Gastroesophageal sphincter (tissue), 4 donors: Measurements from ENCODE around the gene MCRIP2. TPM values are rescaled to one million over a fixed set of nuclear protein-coding genes. Genes with fewer than 3 reads are reported as not detected.

Experiments used
- ATAC-seq: fragments of 150-250 bp; one replicate; pipeline ENCODE4 v1.9.1; 2016; ENCODE audit warnings: mild to moderate bottlenecking, moderate library complexity
- H3K27ac ChIP-seq, 4 donors: fragments of 200-600 bp; sonication (generic) in 3 of 4; 1 replicate in 3 of 4; 2 replicates in 1 of 4; pipeline ENCODE4 v1.5.1; 2016 to 2019
- H3K27me3 ChIP-seq: fragments of 200-600 bp; sonication (generic); one replicate; pipeline ENCODE4 v1.5.1; 2019
- H3K36me3 ChIP-seq, 2 donors: fragments of 200-600 bp; sonication (generic); one replicate each; pipeline ENCODE4 v1.5.1; 2019; ENCODE audit warnings: control low read depth in 1 of 2
- H3K4me1 ChIP-seq, 3 donors: fragments of 200-600 bp; sonication (generic); 1 replicate in 2 of 3; 2 replicates in 1 of 3; pipeline ENCODE4 v1.5.1; 2016 to 2019; ENCODE audit warnings: control low read depth in 2 of 3
- H3K4me3 ChIP-seq, 2 donors: fragments of 200-600 bp; sonication (generic); one replicate each; pipeline ENCODE4 v1.5.1; 2019; ENCODE audit warnings: mild to moderate bottlenecking in 1 of 2, moderate library complexity in 1 of 2
- H3K9me3 ChIP-seq, 3 donors: fragments of 200-600 bp; sonication (generic); one replicate each; pipeline ENCODE4 v1.5.1; 2017 to 2019; ENCODE audit warnings: control low read depth in 2 of 3
- EP300 ChIP-seq: sonication (generic); formaldehyde crosslinking; IDR thresholded peaks from one replicate; pipeline ENCODE4 v1.6.1; 2017; ENCODE audit warnings: antibody characterized with exemption, mild to moderate bottlenecking
- POLR2A ChIP-seq, 2 donors: fragments of 450-650 bp; IDR thresholded peaks; one replicate each; pipeline ENCODE4 v1.6.1; 2017; ENCODE audit warnings: antibody characterized with exemption in 2 of 2, mild to moderate bottlenecking in 2 of 2, moderate library complexity in 1 of 2
- POLR2AphosphoS5 ChIP-seq: sonication (generic); formaldehyde crosslinking; IDR thresholded peaks from one replicate; pipeline ENCODE4 v1.6.1; 2017; ENCODE audit warnings: antibody characterized with exemption
- WGBS, 2 donors: methylation state at CpG; one replicate each; pipeline ENCODE4 v1.1.5; 2018; ENCODE audit warnings: low coverage in 1 of 2; 5-methylcytosine and 5-hydroxymethylcytosine counted together
- total RNA-seq, 4 donors: library from RNA; depleted of rRNA; stranded (reverse); fragments of >200 nt; gene quantifications; one replicate each; pipeline ENCODE4 v1.1.0, GENCODE V29; 2016
- TF ChIP-seq, protein P1 (sequence below), 4 experiments: fragments of 200-600 bp in 2 of 4; fragments of 450-650 bp in 2 of 4; sonication (generic) in 1 of 4; IDR thresholded peaks; one replicate each; pipeline ENCODE4 v1.5.1; 2017 to 2019; ENCODE audit warnings: antibody characterized with exemption in 4 of 4, mild to moderate bottlenecking in 2 of 4, moderate library complexity in 2 of 4

MCRIP2 gene
- total RNA-seq, 4 donors from 2014 or later, result 25.4 to 70.0 (median 51.9) TPM

DNA sequence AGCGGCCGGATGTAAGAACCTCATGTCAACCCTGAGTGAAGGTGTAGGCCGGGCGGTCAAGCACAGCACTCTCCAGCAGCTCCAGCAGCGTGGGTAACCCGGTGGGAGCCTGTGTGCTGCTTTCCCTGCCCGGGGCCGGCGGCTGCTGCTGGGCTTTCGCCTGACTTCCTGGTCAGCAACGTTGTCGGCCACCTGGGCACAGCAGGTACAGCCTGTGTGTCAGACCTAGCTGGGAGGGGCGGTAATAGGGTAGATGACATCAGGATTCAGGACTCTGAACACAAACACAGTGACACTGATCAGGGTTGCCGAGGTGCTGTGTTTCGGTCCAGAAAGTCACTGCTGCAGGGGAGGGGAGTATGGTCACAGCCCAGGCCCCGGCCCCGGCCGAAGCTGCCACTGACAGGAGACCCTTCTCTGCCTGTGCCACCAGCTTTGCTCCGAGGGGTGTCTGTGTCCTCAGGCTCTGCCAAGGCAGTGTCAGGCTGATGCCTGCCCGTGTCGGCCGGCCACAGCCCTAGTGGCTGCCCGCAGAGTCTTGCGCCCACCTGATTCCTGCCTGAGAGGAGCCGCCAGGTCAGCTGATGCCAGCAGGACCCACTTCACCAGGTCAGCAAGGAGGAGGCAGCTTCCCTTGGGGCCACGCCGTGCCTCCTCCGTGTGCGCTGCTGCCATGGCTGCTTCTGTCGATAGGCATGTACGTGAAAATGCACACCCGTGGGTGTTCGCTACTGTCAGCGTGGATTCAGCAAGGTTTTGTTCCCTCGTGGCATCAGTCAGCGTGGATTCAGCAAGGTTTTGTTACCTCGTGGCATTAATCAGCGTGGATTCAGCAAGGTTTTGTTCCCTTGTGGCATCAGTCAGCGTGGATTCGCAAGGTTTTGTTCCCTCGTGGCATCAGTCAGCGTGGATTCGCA is 42.5 kb upstream of the MCRIP2 start:
- 97 to 100% methylated on average over 2 to 13 of the region's 43 CpGs for WGBS, 2 donors
- TF ChIP-seq POLR2AphosphoS5 (no peak), POLR2A (IDR thresholded peaks at IDR 0.05) (no peak), EP300 (no peak)
- TF ChIP-seq, protein P1, sequence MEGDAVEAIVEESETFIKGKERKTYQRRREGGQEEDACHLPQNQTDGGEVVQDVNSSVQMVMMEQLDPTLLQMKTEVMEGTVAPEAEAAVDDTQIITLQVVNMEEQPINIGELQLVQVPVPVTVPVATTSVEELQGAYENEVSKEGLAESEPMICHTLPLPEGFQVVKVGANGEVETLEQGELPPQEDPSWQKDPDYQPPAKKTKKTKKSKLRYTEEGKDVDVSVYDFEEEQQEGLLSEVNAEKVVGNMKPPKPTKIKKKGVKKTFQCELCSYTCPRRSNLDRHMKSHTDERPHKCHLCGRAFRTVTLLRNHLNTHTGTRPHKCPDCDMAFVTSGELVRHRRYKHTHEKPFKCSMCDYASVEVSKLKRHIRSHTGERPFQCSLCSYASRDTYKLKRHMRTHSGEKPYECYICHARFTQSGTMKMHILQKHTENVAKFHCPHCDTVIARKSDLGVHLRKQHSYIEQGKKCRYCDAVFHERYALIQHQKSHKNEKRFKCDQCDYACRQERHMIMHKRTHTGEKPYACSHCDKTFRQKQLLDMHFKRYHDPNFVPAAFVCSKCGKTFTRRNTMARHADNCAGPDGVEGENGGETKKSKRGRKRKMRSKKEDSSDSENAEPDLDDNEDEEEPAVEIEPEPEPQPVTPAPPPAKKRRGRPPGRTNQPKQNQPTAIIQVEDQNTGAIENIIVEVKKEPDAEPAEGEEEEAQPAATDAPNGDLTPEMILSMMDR (IDR thresholded peaks at IDR 0.05), result no peak
- H3K4me1 ChIP-seq, result peaks cover 0 to 5% (median 0%) of the 10 kb centered on the region in 3 donors

DNA sequence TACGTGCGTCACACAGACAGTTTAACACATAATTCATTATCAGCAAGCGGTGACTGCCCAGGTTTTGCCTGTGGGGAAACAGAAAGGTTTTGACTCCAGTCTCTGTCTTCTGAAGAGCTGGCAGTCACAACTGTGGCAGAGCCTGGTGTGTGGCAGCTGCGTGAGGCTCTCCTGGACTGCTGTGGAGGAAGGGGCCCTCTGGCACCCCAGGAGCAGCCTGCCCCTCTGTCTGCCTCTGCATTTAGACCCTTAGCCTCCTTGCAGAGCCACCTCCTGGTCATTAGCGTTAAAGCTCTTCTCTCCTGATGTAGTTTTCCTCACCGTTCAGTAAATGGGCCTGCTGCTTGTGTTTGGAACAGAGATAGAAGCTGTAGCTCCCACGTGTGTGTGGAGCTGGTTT is 40.8 kb upstream of the MCRIP2 start:
- Histone ChIP-seq H3K27me3 (no peaks in the 10 kb centered on the region), H3K4me3 (no peak overlapping the region), H3K36me3 (peaks cover 0 to 39% of the 10 kb centered on the region in 2 donors), H3K9me3 (no peaks in the 10 kb centered on the region), H3K27ac (no peak overlapping the region), H3K4me1 (peaks cover 0 to 4% (median 0%) of the 10 kb centered on the region in 3 donors)
- ATAC-seq, result no peak
- 49 to 71% methylated on average over 3 to 7 of the region's 7 CpGs for WGBS, 2 donors
- TF ChIP-seq EP300 (no peak), POLR2A (IDR thresholded peaks at IDR 0.05) (no peak), POLR2AphosphoS5 (no peak)
- TF ChIP-seq, protein P1 (IDR thresholded peaks at IDR 0.05), result no peak

More for the DNA sequence above, 42.5 kb upstream of the MCRIP2 start:
- Histone ChIP-seq H3K27ac (no peak overlapping the region), H3K9me3 (no peaks in the 10 kb centered on the region), H3K27me3 (no peaks in the 10 kb centered on the region), H3K4me3 (no peak overlapping the region), H3K36me3 (peaks cover 0 to 40% of the 10 kb centered on the region in 2 donors)
- ATAC-seq, result no peak

DNA sequence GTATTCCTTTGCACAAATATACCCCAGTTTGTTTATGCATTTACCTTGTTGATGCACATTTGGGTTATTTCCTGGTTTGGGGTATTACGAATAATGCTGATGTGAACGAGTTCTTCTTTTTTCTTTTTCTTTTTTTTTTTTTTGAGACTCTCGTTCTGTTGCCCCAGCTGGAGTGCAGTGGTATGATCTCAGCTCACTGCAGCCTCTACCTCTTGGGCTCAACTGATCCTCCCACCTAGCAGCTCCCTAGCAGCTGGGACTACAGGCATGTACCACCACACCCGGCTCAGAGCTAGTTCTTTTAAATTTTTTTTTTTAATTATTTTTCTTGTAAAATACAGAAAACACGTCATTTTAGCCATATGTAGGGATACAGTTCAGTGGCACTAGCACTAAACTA is 37.7 kb upstream of the MCRIP2 start:
- H3K4me3 ChIP-seq, result no peak overlapping the region
- TF ChIP-seq, protein P1 (IDR thresholded peaks at IDR 0.05), result no peak
- TF ChIP-seq EP300, result no peak
- no peak for ATAC-seq
- peaks cover 0 to 26% of the 10 kb centered on the region in 2 donors for H3K36me3 ChIP-seq
- 86 to 89% methylated on average over 4 of the region's 5 CpGs for WGBS, 2 donors
- no peaks in the 10 kb centered on the region for H3K27me3 ChIP-seq
- H3K4me1 ChIP-seq, result peaks cover 0 to 4% (median 0%) of the 10 kb centered on the region in 3 donors
- H3K27ac ChIP-seq, result no peak overlapping the region
- H3K9me3 ChIP-seq, result no peaks in the 10 kb centered on the region

DNA sequence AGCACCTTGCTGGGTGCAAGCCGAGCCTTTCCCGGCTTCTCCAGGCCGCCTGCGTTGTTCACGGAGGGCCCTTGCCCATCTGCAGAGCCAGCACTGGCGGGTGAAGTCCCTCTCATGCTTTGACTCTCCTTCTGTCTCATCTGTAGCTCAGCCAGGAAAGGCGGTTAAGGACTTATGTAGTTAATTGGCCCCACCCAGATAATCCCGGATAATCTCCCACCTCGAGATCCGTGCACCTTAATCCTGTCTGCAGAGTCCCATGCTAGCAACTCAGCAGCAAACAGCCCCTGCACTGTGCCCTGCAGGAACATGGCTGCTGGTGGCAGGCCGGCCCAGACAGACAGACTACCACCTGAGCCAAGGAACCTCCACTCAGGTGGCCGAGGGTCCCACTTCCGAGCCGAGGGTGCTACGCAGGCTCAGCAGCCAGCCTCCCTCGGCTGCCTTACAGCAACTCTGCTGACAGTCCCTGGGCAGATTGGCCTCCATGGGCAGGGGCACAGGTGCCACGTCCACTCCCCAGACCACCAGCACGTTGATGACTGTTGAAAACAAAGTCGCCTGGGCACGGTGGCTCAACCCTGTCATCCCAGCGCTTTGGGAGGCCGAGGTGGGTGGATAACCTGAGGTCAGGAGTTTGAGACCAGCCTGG is 34.8 kb upstream of the MCRIP2 start:
- Histone ChIP-seq H3K36me3 (peaks cover 0 to 5% of the 10 kb centered on the region in 2 donors), H3K4me3 (no peak overlapping the region), H3K27me3 (no peaks in the 10 kb centered on the region), H3K4me1 (peaks cover 0 to 10% (median 2%) of the 10 kb centered on the region in 3 donors), H3K9me3 (no peaks in the 10 kb centered on the region), H3K27ac (no peak overlapping the region)
- TF ChIP-seq POLR2AphosphoS5 (no peak), POLR2A (IDR thresholded peaks at IDR 0.05) (no peak), EP300 (no peak)
- TF ChIP-seq, protein P1 (IDR thresholded peaks at IDR 0.05), result no peak
- 94 to 100% methylated on average over 3 to 7 of the region's 22 CpGs for WGBS, 2 donors
- ATAC-seq, result no peak
